NT2/D1 (cell line): ENCODE data around the gene PHEX.

Experiments
- YY1 ChIP-seq: IDR thresholded peaks from 2 replicates; pipeline ENCODE4 v1.6.1; 2011; ENCODE audit not compliant: insufficient read length, insufficient read depth
- ZNF274 ChIP-seq: IDR thresholded peaks from 2 replicates; pipeline ENCODE4 v1.6.1; 2011; ENCODE audit warnings: mild to moderate bottlenecking, low read depth, low read length

DNA sequence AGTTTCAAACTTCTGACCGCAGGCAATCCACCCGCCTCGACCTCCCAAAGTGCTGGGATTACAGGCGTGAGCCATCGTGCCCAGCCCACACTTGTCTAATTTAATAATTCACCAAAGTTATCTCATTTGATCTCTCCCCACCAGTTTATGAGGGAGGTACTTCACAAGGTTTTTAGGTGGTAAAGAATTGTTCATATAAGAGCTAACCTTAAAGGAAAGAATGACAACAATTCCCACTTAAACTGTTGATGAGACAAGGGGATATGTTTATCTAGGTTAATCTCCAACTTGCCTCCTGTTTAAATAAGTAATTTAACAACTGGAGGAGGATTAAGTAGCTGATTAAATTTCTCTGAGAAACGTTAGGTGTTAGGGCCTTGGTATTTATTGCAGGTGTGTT lies 123.0 kb downstream of the PHEX start:
- TF ChIP-seq YY1 (no peak), ZNF274 (no peak)
